GM12864 (cell line): ENCODE measurements around the gene DDIT4.
"Not testable (repeated sequence)": the region's sequence is repeated elsewhere in the genome, so short reads cannot be mapped to it uniquely, and the experiment has no call there.

ENCODE experiments used
- DNase-seq: peaks from one replicate; pipeline ENCODE4 v3.0.0-alpha.2; 2011; ENCODE audit warnings: low read depth
- H3K4me3 ChIP-seq: 2 replicates; pipeline ENCODE4 v1.5.1; 2011; ENCODE audit warnings: mild to moderate bottlenecking, low read depth, low read length, control low read depth
- CTCF ChIP-seq: IDR thresholded peaks from 2 replicates; pipeline ENCODE4 v1.5.1; 2011; ENCODE audit warnings: low read depth, mild to moderate bottlenecking, moderate library complexity, low read length, control low read depth, inconsistent platforms; ENCODE audit errors: missing control alignments

Gene DDIT4

GRCh38 chr10:72277340-72277995 lies 3.7 kb downstream of the DDIT4 start:
- no peak overlapping the region for H3K4me3 ChIP-seq
- no peak for TF ChIP-seq CTCF
- DNase-seq, result no peak

GRCh38 chr10:72277996-72278667 lies 4.4 kb downstream of the DDIT4 start:
- no peak overlapping the region for H3K4me3 ChIP-seq
- DNase-seq, result no peak
- TF ChIP-seq CTCF, result no peak

- TF ChIP-seq CTCF, result no peak
- no peak overlapping the region for H3K4me3 ChIP-seq
- no peak for DNase-seq
Measured at GRCh38 chr10:72278668-72279393, 5.1 kb downstream of the DDIT4 start.

GRCh38 chr10:72279587-72279986 lies 5.9 kb downstream of the DDIT4 start:
- DNase-seq, H3K4me3 ChIP-seq: not testable (repeated sequence)

- no peak for TF ChIP-seq CTCF
- no peak overlapping the region for H3K4me3 ChIP-seq
- DNase-seq, result no peak
Measured at GRCh38 chr10:72283131-72283530, 9.4 kb downstream of the DDIT4 start.

GRCh38 chr10:72285972-72286521 lies 12.3 kb downstream of the DDIT4 start:
- TF ChIP-seq CTCF, result no peak
- H3K4me3 ChIP-seq, result no peak overlapping the region; the same call in 1 of the 2 replicates
- no peak for DNase-seq

GRCh38 chr10:72291019-72291532 lies 17.4 kb downstream of the DDIT4 start:
- no peak for DNase-seq
- no peak overlapping the region for H3K4me3 ChIP-seq
- TF ChIP-seq CTCF, result no peak
